HuH-7 (cell line): ENCODE measurements around the gene HGS.
"Not testable (repeated sequence)": the region's sequence is repeated elsewhere in the genome, so short reads cannot be mapped to it uniquely, and the experiment has no call there.

Source experiments
- DNase-seq: peaks from one replicate; pipeline ENCODE4 v3.0.0; 2011; ENCODE audit warnings: low spot score

HGS gene

DNA sequence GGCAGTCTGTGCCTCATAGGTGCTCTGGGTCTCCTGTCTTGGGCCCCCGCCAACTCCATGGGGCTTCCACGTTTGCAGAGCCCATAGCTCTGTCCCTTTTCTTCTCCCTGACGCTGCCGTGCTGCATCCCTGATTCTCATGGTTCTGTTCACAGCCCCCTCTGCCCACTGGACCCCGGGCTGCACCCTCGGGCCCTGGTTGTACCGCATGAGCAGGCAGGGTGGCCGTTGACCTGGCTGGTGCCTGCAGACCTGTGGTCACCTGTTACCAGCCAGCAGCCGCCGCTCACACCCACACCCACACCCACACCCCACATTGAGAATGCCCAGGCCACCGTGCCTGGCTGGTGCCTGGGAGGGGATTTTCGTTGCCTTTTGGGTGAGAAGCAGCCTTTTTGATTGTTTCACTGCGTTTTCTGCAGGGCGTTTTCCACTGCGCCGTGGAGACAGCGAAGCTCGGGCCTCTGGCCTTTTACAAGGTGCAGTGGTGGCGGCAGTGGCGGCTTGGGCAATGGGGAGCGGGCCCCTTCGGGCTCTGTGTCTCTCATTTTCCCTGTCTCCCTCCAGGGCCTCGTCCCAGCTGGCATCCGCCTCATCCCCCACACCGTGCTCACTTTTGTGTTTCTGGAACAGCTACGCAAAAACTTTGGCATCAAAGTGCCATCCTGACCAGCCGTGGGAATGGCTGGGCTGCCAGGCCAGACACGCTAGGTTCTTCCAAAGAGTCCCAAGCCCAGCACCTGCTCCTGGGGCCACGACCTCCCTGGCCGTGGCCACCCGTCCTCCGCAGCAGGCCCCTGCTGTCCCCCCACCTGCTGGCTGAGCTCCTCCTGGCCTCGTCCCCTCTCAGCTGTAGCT is 35.8 kb downstream of the HGS start:
- no peak for DNase-seq

DNA sequence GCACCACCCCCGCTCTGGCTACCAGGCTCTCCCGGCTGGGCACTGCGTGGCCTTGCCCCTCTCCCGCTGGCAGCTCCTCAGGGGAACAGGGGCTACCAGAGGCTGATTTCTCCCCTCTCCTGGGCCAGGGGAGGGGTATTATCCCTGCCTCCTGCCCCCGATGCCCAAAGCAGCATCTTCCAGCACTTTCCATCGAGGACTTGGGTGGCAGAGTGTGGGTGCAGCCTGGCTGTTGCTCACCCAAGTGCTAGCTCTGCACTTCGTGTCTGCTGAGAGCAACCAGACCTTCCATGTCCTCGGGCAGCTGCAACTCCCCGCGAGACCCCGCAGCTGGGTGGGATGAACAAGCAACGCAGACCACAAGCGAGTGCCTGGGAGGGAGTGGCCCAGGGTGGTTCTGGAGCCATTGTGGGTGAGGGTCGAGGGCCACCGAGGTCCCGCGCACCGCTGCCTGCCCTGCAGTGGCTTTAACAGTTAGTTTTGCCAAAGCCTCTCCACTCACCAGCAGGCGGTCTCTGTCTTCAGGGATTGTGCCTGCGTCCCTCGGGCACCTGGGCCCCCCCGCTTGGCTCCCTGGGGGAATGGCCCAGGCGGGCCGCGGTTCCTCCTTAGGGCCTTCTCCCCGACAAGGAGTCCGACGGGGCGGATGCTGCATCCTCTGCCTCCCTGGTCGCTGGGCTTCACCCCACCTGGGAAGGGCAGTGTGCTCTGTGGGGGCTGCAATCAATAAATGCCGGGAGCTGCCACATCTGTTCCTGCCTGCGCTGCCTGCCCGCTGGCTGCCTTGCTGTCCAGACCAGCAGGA is 36.7 kb downstream of the HGS start:
- DNase-seq, result no peak

DNA sequence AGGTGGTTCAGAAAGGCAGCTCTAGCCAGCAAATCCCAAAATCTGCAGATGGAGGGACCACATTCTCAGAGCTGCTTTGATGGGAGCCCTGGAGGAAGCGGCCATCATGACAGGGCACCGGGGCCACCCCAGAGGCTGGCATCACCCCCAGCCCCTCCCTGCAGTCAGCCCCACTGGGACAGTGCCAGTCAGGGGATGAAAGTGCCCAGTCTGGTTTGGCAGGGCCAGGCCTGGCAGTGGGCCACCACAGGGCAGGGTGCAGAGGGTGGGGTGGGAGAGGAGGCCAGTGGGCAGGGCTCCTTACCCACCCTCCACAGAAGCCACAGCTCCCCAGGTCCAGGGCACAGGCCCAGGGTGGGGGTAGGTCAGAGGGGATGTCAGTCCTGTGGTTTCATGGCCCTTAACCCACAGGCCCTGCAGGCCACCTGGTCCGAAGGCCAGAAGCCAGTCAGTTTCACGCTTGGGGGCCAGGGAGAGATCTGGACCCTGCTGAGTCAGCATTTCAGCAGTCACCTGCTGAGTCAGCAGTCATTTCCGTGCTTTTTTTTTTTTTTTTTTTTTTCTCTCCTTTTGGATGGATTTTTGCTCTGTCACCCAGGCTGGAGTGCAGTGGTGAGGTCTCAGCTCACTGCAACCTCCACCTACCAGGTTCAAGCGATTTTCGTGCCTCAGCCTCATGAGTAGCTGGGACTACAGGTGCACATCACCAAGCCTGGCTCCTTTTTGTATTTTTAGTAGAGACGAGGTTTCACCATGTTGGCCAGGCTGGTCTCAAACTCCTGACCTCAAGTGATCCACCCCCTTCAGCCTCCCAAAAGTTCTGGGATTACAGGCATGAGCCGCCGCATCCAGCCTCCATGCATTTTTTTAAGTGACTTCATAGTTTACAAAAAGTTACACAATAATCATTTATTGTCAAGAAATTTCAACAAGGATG is 38.6 kb downstream of the HGS start:
- no peak for DNase-seq

DNA sequence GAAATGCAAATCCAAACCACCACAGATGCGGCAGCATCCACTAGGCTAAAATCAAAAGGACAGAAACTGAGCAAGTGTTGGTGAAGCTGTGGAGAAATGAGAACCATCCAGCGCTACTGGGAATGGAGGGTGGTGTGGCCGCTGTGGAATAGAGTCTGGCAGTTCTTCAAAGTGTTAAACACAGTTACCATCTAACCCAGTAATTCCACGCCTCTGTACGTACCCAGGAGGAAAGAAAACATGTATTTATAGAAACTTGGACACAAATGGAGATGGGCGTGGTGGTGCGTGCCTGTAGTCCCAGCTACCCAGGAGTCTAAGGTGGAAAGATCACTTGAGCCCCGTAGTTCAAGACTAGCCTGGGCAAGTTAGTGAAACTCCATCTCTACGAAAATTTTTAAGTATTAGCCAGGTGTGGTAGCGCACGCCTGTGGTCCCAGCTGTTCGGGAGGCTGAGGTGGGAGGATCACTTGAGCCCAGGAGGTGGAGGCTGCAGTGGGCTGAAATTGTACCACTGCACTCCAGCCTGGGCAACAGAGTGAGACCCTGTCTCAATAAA is 39.9 kb downstream of the HGS start:
- no peak for DNase-seq

DNA sequence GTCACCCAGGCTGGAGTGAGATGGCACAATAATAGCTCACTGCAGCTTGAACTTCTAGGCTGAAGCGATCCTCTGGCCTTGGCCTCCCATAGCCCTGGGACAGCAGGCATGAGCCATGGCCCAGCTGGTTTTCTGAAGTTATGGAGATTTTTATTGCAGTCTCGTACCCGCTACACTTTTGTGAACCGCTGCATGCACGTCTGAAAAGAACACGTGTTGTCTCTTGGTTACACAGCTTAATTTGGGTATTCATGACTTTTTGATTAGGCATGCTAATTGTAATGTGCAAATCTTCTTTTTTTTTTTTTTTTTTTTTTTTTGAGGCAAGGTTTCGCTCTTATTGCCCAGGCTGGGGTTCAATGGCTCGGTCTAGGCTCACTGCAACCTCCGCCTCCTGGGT is 41.6 kb downstream of the HGS start:
- no peak for DNase-seq

DNA sequence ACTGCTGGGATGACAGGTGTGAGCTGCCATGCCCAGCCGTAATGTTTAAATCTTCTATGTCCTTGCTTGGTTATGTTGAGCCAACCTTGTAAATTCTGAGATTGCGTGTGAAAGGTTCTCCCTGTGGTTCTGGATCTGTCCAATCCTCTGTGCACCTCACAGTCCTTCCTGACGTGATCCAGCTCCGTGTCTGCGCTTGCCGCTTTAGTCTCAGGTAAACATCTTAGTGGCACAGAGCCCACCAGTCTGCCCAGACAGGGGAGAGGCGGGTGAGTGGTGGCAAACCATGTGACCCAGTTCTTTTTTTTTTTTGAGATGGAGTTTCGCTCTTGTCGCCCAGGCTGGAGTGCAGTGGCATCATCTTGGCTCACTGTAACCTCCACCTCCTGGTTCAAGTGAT is 42.2 kb downstream of the HGS start:
- no peak for DNase-seq

DNA sequence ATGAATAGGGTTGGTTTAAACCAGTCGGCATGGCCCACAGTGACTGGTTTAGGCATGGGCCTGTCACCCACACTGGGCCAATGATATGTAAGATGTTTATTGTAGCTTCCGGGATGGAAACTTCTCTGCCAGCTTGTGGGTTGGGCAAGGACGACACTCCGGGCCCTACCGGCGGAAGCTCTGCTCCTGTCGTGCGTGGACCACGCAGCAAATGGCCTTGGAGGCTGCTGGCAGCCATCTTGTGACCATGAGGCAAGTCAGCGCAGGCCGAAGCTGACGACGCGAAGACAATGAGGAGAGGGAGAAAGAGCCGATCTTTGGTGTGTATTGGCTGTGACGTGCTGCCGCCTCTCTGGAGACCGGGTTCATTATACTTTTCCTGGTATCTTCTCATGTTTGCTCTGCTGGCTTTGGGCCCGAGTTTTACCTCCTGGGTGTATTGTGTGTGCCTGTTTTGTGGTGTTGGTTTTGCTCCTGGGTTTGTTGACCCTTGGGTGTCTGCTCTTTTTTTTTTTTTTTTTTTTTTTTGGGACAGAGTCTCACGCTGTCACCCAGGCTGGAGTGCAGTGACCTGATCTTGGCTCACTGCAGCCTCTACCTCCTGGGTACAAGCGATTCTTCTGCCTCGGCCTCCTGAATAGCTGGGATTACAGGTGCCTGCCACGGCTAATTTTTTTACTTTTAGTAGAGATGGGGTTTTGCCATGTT is 43.7 kb downstream of the HGS start:
- no peak for DNase-seq

DNA sequence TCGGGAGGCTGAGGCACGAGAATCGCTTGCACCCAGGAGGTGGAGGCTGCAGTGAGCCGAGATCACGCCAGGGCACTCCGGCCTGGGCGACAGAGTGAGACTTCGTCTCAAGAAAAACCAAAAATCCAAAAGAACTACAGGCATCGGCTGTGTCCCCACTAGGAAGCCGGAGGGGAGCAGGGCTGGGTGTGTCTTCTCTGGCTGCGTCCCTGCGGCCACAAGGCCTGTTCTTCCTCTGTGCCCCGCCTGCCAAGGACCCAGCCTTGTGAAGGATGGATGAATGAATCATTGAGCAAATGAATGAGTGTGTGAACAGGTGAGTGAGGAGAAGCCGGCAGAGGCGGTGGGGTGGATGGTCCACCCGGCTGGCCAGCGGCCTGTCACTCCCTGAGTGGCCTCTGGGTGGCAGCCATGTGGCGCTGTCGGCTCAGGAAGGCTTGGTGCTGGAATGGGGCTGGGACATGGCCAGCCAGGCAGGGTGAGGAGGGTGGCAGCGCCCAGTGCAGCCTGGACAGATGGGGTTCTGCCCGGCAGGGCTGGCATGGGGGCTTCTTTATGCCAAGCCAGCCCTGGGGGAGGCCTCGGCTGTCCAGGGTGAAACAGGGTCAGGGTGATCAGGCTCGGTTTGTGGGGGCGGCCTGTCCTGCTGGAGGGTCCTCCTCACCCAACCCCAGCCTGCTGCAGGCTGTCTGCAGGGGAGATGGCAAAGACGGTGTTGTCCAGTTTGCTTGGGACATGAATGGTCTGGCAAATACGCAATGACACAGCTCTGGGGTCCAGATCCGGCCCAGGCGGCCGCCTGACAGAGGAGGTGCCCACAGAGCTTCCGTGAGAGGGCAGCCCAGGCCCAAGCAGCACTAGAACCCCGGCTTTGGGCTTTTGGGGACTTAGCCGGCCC is 49.9 kb downstream of the HGS start:
- peak; percentile 99 for DNase-seq

DNA sequence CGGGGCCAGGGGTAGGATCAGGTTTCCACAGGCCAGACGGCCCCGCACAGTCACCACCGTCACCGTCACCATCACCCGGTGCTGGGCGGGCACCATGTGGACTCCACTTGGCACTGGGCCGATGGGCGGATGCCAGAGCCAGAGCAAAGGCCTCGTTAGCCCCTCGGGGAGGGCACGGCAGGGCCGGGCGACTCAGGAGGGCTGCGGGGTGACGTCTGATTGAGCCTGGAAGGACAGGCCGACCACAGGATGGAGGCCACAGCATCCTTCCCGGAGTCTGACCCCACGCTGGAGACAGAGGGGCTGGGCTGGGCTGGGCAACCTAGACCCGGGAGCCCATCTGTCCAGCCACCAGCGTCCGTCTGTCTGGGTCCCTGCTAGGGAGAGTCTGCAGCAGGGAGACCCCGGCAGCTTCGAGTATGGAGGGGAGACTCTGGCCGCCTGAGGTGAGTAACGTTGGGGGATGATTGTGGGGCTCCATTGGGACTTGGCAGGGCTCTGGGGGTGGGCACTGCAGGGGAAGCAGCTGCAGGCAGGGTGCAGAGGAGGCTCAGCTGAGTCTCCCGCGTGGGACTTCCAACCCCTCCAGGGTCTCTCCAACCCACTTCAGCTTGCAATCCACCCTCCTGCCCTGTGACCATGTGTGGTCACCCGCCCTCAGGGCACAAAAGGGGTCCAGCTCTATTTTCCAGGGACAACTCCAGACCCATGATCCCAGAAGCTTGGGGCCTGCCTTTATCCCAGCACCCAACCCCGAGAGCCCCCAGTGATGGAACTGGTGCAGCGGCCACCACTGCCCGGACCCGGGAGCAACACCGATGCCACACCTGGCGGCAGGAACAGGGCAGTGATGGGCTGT is 50.8 kb downstream of the HGS start:
- DNase-seq, result no peak

DNA sequence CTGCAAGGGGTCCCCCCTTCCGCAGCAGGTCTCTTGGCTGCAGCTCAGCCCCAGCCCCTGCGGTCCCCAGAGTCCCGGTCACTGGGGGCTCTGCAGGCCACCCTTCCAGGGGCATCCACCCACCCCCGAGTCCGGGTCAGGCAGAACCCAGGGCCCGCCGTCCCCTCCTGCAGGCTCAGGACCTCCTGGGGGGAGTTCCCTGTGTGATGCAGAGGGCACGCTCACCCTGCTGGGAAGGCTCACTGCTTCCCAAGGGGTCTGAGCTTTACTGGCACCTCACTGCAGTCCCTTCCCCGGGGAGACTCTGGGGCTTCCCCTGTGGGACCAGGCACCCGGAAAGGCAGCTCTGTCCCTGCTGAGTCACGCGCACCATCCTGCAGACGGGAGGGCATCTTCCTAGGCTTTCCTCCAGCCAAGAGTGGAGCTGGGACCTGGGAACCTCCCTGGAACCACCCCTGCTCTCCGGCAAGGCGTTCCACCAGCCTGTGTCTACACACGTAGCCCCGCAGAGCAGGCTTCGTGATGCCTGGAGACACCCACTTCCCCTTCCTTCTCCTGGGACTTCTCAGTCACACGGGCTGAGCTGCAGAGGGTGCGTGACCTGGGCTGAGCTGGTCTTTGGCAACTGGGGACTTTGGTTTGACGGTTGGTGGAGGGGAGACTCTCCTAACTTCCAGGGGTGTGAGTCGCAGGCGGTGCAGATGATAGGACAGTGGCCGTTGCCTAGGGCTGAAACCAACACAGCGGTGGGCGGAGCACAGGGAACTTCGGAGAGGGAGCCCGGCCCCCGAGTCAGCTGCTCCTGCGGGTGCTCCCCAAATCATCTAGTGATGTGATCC is 51.7 kb downstream of the HGS start:
- DNase-seq, result peak; percentile 48

DNA sequence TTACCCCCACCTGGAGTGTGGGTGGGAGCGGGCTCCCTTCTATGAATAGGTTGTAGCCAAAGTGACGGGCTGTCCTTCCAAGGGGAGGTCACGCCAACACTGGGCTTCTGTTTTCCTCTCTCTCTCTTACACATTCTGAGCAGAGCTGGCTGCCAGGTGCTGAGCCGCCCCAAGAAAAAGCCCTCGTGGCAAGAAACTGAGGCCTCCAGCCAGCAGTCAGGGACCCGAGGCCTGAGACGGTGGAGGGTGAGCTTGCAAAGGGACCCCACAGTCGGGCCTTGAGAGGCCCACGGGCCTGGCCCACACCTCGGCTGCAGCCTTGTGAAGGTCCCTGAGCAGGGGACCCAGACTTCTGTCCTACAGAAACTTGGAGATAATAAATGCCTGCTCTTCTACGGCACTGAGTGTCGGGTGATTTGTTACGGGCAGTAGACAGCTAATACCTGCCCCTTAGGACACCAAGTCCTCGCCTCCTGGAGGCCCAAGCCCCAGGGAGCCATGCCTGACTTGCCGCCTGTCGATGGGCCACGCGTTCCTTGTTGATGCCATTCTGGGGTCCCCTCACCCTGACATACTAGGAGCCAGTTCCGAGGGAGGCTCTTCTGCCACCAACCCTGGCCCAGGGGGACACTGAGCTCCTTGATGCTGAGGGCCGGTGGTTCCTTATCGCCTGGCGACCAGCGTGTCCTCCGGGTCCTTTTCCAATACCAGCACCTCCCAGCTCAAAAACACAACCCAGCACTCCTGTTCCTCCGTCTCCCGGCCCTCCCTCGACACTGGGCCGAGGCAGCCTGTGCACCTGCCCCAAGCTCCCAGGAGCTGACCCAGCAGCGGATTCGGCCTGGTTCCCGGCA is 54.4 kb downstream of the HGS start:
- DNase-seq, result no peak

DNA sequence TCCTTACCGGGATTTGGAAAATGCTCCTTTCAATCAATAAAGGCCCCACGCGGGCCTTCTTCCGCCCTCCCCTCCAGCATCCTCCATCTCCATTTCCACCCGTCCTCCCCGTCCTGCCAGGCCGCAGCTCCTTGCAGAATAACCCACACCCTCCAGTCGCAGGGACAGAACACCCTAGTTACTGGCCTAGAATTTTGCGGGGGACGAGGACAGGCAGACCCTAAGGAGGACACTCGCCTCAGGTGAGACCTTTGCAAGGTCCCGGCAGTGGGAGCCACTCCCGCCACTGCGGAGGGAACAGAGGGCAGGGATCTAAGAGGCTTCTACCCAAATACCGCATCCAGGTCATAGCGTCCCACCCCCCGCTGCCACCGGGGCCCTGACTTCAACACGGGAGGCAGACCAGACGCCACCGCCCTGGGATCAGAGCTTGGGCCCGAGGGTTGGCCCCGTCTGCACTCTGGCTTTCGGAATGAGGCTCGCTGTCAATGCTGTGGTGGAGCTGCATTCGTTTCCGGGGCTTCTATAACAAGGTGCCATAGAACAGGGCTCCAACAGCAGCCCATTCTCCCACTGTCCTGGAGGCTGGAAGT is 55.1 kb downstream of the HGS start:
- DNase-seq, result no peak

DNA sequence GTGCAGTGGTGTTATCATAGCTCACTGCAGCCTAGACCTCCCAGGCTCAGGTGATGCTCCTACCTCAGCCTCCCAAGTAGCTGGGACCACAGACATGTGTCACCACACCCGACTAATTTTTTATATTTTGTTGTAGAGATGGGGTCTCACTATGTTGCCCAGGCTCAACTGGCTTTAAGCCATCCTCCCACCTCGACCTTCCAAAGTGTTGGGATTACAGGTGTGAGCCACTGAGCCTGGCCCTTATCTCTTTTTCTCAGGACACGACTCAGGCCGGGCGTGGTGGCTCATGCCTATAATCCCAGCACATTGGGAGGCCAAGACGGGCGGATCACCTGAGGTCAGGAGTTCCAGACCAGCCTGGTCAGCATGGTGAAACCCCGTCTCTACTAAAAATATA is 55.8 kb downstream of the HGS start:
- not testable (repeated sequence) for DNase-seq

DNA sequence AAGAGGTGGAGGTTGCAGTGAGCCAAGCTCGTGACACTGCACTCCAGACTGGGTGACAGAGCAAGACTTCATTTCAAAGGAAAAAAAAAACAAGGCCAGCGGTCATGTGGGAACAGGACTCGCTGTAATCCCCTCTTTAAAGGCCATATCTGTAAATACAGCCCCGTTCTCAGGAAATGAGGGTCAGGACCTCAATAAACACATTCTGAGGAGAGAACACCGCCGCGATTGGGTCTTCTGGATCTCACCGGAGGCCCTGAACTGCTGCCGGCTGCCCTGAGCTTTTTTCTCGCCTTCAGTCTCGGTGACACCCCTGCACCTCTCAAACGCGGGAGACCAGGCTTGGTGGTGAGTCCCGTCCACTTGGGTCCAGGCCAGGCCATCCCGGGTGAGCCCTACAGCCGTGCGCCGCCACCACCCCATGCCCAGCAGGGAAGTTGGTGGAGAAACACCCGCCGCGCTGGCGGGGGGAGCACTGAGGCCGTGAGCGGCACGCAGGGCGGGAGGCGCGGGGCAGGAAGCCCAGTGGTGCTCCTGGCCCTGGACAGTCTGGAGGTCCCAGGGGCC is 56.7 kb downstream of the HGS start:
- no peak for DNase-seq

DNA sequence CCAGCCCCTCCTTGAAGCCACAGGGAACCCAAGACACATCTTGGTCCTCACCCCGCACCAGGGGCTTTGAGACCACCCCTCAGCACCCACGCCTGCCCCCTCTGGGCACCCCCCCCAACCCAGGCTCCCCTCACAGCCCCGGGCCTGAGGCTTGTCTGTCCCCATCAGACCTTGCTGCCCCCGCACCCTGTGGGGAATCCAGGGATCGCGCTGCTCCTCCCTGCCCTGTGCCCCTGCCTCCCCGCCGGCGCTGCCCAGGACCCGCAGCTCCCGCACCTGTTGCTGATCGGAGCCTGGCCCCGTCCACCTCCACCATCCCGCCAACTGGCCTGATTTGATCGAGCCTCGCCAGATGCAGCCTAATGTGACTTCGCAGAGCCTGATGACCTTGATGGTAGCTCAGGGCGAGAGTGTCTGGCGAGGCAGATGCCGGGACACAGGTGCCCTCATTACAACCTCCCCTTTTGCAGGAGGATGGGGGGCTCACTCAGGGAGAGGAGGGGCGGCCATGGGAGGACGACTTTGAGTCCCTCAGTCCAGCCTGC is 57.3 kb downstream of the HGS start:
- no peak for DNase-seq
